Keratinocyte (primary cell): ENCODE results near the gene THSD7B. TPM values are rescaled to one million over a fixed set of nuclear protein-coding genes. Genes with fewer than 3 reads are reported as not detected.

ENCODE experiments used
- DNase-seq: peaks from one replicate; pipeline ENCODE4 v3.0.0-alpha.2; 2011; ENCODE audit warnings: low read depth, missing footprints, low spot score
- FAIRE-seq: peaks from 2 replicates; lab custom pipeline; 2011; peaks lifted over from hg19 to GRCh38; lab: Jason Lieb, UNC
- H2AFZ ChIP-seq: 2 replicates; pipeline ENCODE4 v1.6.0; 2012; ENCODE audit warnings: low read length, control low read depth, inconsistent platforms; ENCODE audit not compliant: control insufficient read depth
- H3K27ac ChIP-seq: 2 replicates; pipeline ENCODE4 v1.5.1; 2011; ENCODE audit warnings: low read length; ENCODE audit not compliant: control insufficient read depth, insufficient read depth
- H3K27me3 ChIP-seq: 3 replicates; pipeline ENCODE4 v1.6.0; 2011; ENCODE audit warnings: low read length; ENCODE audit not compliant: control insufficient read depth, insufficient read depth; ENCODE audit errors: extremely low read depth
- H3K36me3 ChIP-seq, 2 experiments: 2 replicates in 1 of 2; 3 replicates in 1 of 2; pipeline ENCODE4 v1.5.1; 2011; ENCODE audit warnings: low read length in 2 of 2, mild to moderate bottlenecking in 1 of 2; ENCODE audit not compliant: control insufficient read depth in 2 of 2, insufficient read depth in 2 of 2; ENCODE audit errors: extremely low read depth in 1 of 2
- H3K4me1 ChIP-seq: 3 replicates; pipeline ENCODE4 v1.5.1; 2011; ENCODE audit warnings: low read length; ENCODE audit not compliant: control insufficient read depth, insufficient read depth; ENCODE audit errors: extremely low read depth
- H3K4me2 ChIP-seq: 3 replicates; pipeline ENCODE4 v1.6.0; 2011; ENCODE audit warnings: low read depth, low read length; ENCODE audit not compliant: control insufficient read depth, insufficient read depth; ENCODE audit errors: extremely low read depth
- H3K4me3 ChIP-seq, 3 experiments: fragments of 200-600 bp in 1 of 3; sonication (generic) in 1 of 3; 2 replicates in 2 of 3; 3 replicates in 1 of 3; pipeline ENCODE4 v1.5.1; 2011 to 2016; ENCODE audit warnings: low read length in 3 of 3, mild to moderate bottlenecking in 3 of 3, control low read depth in 2 of 3, inconsistent platforms in 1 of 3, low read depth in 1 of 3, mixed read lengths in 1 of 3, mixed run types in 1 of 3, moderate library complexity in 1 of 3; ENCODE audit not compliant: control insufficient read depth in 2 of 3, insufficient read depth in 2 of 3; ENCODE audit errors: extremely low read depth in 1 of 3
- H3K79me2 ChIP-seq: 2 replicates; pipeline ENCODE4 v1.6.0; 2012; ENCODE audit warnings: low read length; ENCODE audit not compliant: control insufficient read depth, insufficient read depth
- H3K9ac ChIP-seq: 3 replicates; pipeline ENCODE4 v1.6.0; 2011; ENCODE audit warnings: low read length; ENCODE audit not compliant: control insufficient read depth, insufficient read depth; ENCODE audit errors: extremely low read depth
- H3K9me1 ChIP-seq: 3 replicates; pipeline ENCODE4 v1.6.0; 2011; ENCODE audit warnings: low read length; ENCODE audit not compliant: control insufficient read depth, insufficient read depth; ENCODE audit errors: extremely low read depth
- H3K9me3 ChIP-seq: 2 replicates; pipeline ENCODE4 v1.5.1; 2012; ENCODE audit warnings: low read depth, low read length; ENCODE audit not compliant: control insufficient read depth
- H4K20me1 ChIP-seq: 3 replicates; pipeline ENCODE4 v1.6.0; 2011; ENCODE audit warnings: low read length; ENCODE audit not compliant: control insufficient read depth, insufficient read depth; ENCODE audit errors: extremely low read depth
- EZH2 ChIP-seq: IDR thresholded peaks from one replicate; pipeline ENCODE4 v1.6.1; 2012; ENCODE audit warnings: inconsistent platforms, mild to moderate bottlenecking, low read length, moderate library complexity
- dilution Hi-C: fragments of 300-500 bp; cut with MboI; formaldehyde crosslinking; loops from one replicate; pipeline ENCODE4 v1.7.0; 2020; ENCODE audit warnings: low sequenced_read_pairs; ENCODE audit not compliant: extremely low pct_ligation_motif_present
- polyA plus RNA-seq, 5 experiments: library from polyadenylated mRNA; depleted of rRNA in 3 of 5; stranded (reverse) in 3 of 5; stranded (forward) in 1 of 5; unstranded in 1 of 5; fragments of >200 nt; gene quantifications; 1 replicate in 1 of 5; 2 replicates in 3 of 5; 3 replicates in 1 of 5; pipeline versions ENCODE4 v1.2.1 to v1.2.3, GENCODE V29; 2011 to 2012; ENCODE audit warnings: missing spikeins in 2 of 5, low read depth in 1 of 5, low replicate concordance in 1 of 5
- TF ChIP-seq, protein P1 (sequence below), 3 experiments: IDR thresholded peaks in 1 of 3; conservative IDR thresholded peaks in 1 of 3; optimal IDR thresholded peaks in 1 of 3; 2 replicates in 2 of 3; 3 replicates in 1 of 3; pipeline versions ENCODE3 to v1.5.1; 2011; ENCODE audit warnings: low read length in 3 of 3, mild to moderate bottlenecking in 3 of 3, moderate library complexity in 2 of 3, control low read depth in 1 of 3, inconsistent platforms in 1 of 3; ENCODE audit not compliant: insufficient read depth in 2 of 3; ENCODE audit errors: extremely low read depth in 1 of 3

The THSD7B gene
- polyA plus RNA-seq, 1 donor (not counting 4 experiments of a cell fraction or from before 2014, with no cell fraction given) = 0.04 TPM

DNA sequence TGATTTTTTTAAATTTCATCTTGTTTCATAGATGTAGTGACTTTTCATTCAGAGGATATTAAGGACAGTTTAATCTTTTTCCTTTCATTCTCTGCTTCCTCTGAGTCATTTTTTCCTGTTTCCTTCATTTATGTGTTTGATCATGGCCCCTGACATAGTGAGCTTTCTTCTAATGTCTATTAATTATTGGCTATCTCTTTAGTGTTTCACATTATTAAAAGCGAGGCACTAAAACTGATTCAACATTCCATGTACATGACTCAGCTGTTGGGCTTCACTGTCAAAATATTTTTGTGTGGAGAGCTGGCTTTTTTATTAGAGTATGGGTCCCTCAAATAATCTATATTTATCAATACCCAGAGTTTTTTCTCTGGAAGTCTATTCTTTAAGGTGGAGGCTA lies 125.8 kb downstream of the THSD7B start:
- no peaks in the 10 kb centered on the region for H4K20me1 ChIP-seq
- TF ChIP-seq, protein P1, sequence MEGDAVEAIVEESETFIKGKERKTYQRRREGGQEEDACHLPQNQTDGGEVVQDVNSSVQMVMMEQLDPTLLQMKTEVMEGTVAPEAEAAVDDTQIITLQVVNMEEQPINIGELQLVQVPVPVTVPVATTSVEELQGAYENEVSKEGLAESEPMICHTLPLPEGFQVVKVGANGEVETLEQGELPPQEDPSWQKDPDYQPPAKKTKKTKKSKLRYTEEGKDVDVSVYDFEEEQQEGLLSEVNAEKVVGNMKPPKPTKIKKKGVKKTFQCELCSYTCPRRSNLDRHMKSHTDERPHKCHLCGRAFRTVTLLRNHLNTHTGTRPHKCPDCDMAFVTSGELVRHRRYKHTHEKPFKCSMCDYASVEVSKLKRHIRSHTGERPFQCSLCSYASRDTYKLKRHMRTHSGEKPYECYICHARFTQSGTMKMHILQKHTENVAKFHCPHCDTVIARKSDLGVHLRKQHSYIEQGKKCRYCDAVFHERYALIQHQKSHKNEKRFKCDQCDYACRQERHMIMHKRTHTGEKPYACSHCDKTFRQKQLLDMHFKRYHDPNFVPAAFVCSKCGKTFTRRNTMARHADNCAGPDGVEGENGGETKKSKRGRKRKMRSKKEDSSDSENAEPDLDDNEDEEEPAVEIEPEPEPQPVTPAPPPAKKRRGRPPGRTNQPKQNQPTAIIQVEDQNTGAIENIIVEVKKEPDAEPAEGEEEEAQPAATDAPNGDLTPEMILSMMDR (optimal IDR thresholded peaks at IDR 0.05 in 1 of 3, IDR thresholded peaks at IDR 0.05 in 1 of 3, conservative IDR thresholded peaks at IDR 0.05 in 1 of 3; ENCODE audit: extremely low read depth in 1 of 3, insufficient read depth in 2 of 3, low read length in 3 of 3) = no peak
- no peak for TF ChIP-seq EZH2
- H3K9me3 ChIP-seq = no peaks in the 10 kb centered on the region
- no peaks in the 10 kb centered on the region for H3K27me3 ChIP-seq
- H3K9ac ChIP-seq = no peak overlapping the region
- no peaks in the 10 kb centered on the region for H3K79me2 ChIP-seq
- no peak overlapping the region for H3K4me3 ChIP-seq
- FAIRE-seq (no peak), DNase-seq (no peak)
- H3K27ac ChIP-seq = no peak overlapping the region
- no peaks in the 10 kb centered on the region for H3K9me1 ChIP-seq
- no peak overlapping the region for H3K4me2 ChIP-seq
- dilution Hi-C loops = no loop called here
- no peaks in the 10 kb centered on the region for H3K36me3 ChIP-seq
- H3K4me1 ChIP-seq = no peaks in the 10 kb centered on the region
- H2AFZ ChIP-seq = no peak overlapping the region

DNA sequence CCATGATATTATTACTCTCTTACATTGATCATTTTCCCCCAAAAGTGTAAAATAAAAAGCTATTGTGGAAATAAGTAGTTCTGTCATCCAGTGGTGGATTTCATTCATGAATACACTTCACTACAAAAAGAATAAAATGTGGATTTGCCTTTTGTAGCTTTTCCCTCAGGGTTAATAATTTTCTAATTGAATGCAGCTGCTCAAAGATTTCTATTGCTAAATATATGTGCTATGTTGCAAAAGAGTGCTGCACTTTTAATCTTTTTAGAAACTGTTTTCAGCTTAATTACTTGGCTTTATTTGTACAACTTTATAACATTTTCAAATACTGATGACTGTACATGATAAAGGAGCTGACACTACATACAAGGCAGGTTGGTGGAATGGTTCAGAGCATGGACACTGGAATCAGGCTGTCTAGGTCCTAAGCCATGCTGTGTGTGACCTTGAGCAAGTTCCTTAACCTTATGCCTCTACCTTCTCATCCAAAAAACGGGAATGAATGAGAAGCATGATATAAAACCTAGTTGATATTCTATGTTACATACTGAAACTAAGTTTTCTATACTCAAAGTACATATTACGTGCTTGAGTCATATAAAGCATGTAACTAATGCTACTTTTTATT lies 128.8 kb downstream of the THSD7B start:
- Histone ChIP-seq H4K20me1 (no peaks in the 10 kb centered on the region), H3K36me3 (no peaks in the 10 kb centered on the region), H2AFZ (no peak overlapping the region), H3K9me1 (no peaks in the 10 kb centered on the region), H3K9ac (no peak overlapping the region), H3K4me3 (no peak overlapping the region), H3K4me2 (no peak overlapping the region), H3K79me2 (no peaks in the 10 kb centered on the region), H3K27me3 (no peaks in the 10 kb centered on the region), H3K9me3 (no peaks in the 10 kb centered on the region), H3K27ac (no peak overlapping the region), H3K4me1 (no peaks in the 10 kb centered on the region)
- TF ChIP-seq, protein P1 (optimal IDR thresholded peaks at IDR 0.05 in 1 of 3, IDR thresholded peaks at IDR 0.05 in 1 of 3, conservative IDR thresholded peaks at IDR 0.05 in 1 of 3; ENCODE audit: extremely low read depth in 1 of 3, insufficient read depth in 2 of 3, low read length in 3 of 3) = no peak
- TF ChIP-seq EZH2 = no peak
- FAIRE-seq (no peak), DNase-seq (no peak)
- dilution Hi-C loops = no loop called here
